ENCODE measurements around the gene DOK7. TPM values are rescaled to one million over a fixed set of nuclear protein-coding genes. Genes with fewer than 3 reads are reported as not detected.

Gene DOK7
- total RNA-seq, 1 donor, result not detected

- no peak overlapping the region for H3K4me3 ChIP-seq (ENCODE audit: low read depth, low read length)
- DNase-seq (ENCODE audit: low read depth), result peak; percentile 56
- no peak for TF ChIP-seq CTCF (IDR thresholded peaks at IDR 0.05; ENCODE audit: insufficient read depth, low read depth, low read length)
These were observed 20.4 kb downstream of the DOK7 start for GRCh38 chr4:3483471-3483921.

- no peak for DNase-seq (ENCODE audit: low read depth)
- no peak for TF ChIP-seq CTCF (IDR thresholded peaks at IDR 0.05; ENCODE audit: insufficient read depth, low read depth, low read length)
- H3K4me3 ChIP-seq (ENCODE audit: low read depth, low read length), result no peak overlapping the region
These were observed 21.2 kb downstream of the DOK7 start for GRCh38 chr4:3484057-3484973.

GRCh38 chr4:3485011-3485791 lies 22.1 kb downstream of the DOK7 start:
- TF ChIP-seq CTCF (IDR thresholded peaks at IDR 0.05; ENCODE audit: insufficient read depth, low read depth, low read length), result no peak
- no peak overlapping the region for H3K4me3 ChIP-seq (ENCODE audit: low read depth, low read length)
- DNase-seq (ENCODE audit: low read depth), result no peak

DNA sequence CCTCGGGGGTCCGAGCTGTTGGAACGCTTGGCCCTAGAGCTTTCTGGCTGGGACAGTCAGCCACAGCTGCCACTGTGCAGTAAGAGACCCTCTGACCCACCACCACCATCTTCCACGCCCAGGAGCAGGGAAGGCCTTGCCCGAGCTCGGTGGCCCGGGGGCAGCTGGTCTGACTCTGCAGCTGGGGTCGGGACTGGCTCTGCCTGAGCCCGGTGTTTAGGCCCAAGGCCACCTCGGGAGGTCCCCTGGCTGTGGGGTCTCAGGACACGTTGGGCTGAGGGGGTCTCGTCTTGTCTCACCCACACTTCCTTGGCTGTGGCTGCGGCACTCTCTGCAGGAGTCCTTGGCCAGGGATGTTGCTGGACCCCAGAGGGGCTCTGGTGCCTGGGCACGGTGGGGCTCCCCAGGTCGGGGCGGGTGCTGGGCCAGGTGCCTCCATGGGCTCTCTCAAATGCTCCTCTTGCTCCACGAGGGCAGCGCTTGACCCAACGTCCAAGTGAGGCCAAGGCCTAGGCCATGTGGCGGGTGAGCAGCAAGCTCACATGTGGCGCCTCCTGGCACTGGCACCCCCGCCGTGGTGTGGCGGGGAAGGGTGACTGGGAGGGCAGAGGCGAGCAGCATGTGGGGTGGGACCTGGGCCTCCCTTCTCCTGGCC lies 22.9 kb downstream of the DOK7 start:
- TF ChIP-seq CTCF (IDR thresholded peaks at IDR 0.05; ENCODE audit: insufficient read depth, low read depth, low read length), result no peak
- DNase-seq (ENCODE audit: low read depth), result no peak
- no peak overlapping the region for H3K4me3 ChIP-seq (ENCODE audit: low read depth, low read length)

- TF ChIP-seq CTCF (IDR thresholded peaks at IDR 0.05; ENCODE audit: insufficient read depth, low read depth, low read length), result no peak
- no peak overlapping the region for H3K4me3 ChIP-seq (ENCODE audit: low read depth, low read length)
- DNase-seq (ENCODE audit: low read depth), result no peak
These were observed 23.7 kb downstream of the DOK7 start for GRCh38 chr4:3486541-3487540.

Measured in fibroblast of villous mesenchyme (primary cell).